Mesenchymal stem cell (in vitro differentiated cells and primary cell): ENCODE data around the gene DYRK3.

Experiments
- DNase-seq: peaks from one replicate; pipeline ENCODE4 v3.0.0-alpha.2; 2013
- H2AFZ ChIP-seq: one replicate; pipeline ENCODE4 v1.6.1; 2013; ENCODE audit warnings: low read depth, mild to moderate bottlenecking, control low read depth, inconsistent platforms, low read length, moderate library complexity
- H2AK5ac ChIP-seq: 2 replicates; pipeline ENCODE4 v1.6.1; 2013; ENCODE audit warnings: low read length, moderate library complexity, mild to moderate bottlenecking, inconsistent platforms; ENCODE audit not compliant: severe bottlenecking
- H2BK120ac ChIP-seq: one replicate; pipeline ENCODE4 v1.6.1; 2013; ENCODE audit warnings: low read depth, mild to moderate bottlenecking, inconsistent platforms, low read length, moderate library complexity
- H2BK12ac ChIP-seq, 2 experiments: one replicate each; pipeline ENCODE4 v1.6.1; 2013; ENCODE audit warnings: inconsistent platforms in 2 of 2, low read length in 2 of 2, mild to moderate bottlenecking in 2 of 2, moderate library complexity in 2 of 2, control low read depth in 1 of 2
- H2BK15ac ChIP-seq: one replicate; pipeline ENCODE4 v1.6.1; 2013; ENCODE audit warnings: mild to moderate bottlenecking, low read depth, inconsistent platforms; ENCODE audit not compliant: poor library complexity, severe bottlenecking
- H2BK5ac ChIP-seq: 2 replicates; pipeline ENCODE4 v1.6.1; 2013; ENCODE audit warnings: low read depth, mild to moderate bottlenecking, low read length, control low read depth, inconsistent platforms; ENCODE audit not compliant: poor library complexity, severe bottlenecking
- H3K14ac ChIP-seq, 2 experiments: one replicate each; pipeline ENCODE4 v1.6.1; 2013; ENCODE audit warnings: inconsistent platforms in 2 of 2, low read length in 2 of 2, control low read depth in 1 of 2, mild to moderate bottlenecking in 1 of 2, moderate library complexity in 1 of 2
- H3K18ac ChIP-seq, 2 experiments: one replicate each; pipeline ENCODE4 v1.6.1; 2013; ENCODE audit warnings: inconsistent platforms in 2 of 2, low read length in 2 of 2, control low read depth in 1 of 2, low read depth in 1 of 2, mild to moderate bottlenecking in 1 of 2
- H3K23ac ChIP-seq, 2 experiments: one replicate each; pipeline ENCODE4 v1.6.1; 2013; ENCODE audit warnings: inconsistent platforms in 2 of 2, low read length in 2 of 2, mild to moderate bottlenecking in 2 of 2, moderate library complexity in 2 of 2, control low read depth in 1 of 2
- H3K27ac ChIP-seq: 2 replicates; pipeline ENCODE4 v1.5.1; 2013; ENCODE audit warnings: mild to moderate bottlenecking, moderate library complexity, low read length, control low read depth, inconsistent platforms; ENCODE audit not compliant: poor library complexity, severe bottlenecking
- H3K27me3 ChIP-seq, 2 experiments: 2 replicates each; pipeline versions ENCODE4 v1.6.1 to v1.7.0; 2013; ENCODE audit warnings: low read length in 2 of 2, mild to moderate bottlenecking in 2 of 2, moderate library complexity in 2 of 2, control low read depth in 1 of 2, inconsistent platforms in 1 of 2; ENCODE audit not compliant: control insufficient read depth in 1 of 2, insufficient read depth in 1 of 2
- H3K36me3 ChIP-seq, 2 experiments: 2 replicates each; pipeline versions ENCODE4 v1.6.1 to v1.7.0; 2013; ENCODE audit warnings: low read length in 2 of 2, control low read depth in 1 of 2, inconsistent platforms in 1 of 2, low read depth in 1 of 2, mild to moderate bottlenecking in 1 of 2; ENCODE audit not compliant: insufficient read depth in 2 of 2, control insufficient read depth in 1 of 2
- H3K4ac ChIP-seq, 2 experiments: one replicate each; pipeline ENCODE4 v1.6.1; 2013; ENCODE audit warnings: inconsistent platforms in 2 of 2, low read length in 2 of 2, mild to moderate bottlenecking in 2 of 2, moderate library complexity in 2 of 2, control low read depth in 1 of 2, low read depth in 1 of 2
- H3K4me1 ChIP-seq: 2 replicates; pipeline ENCODE4 v1.6.1; 2013; ENCODE audit warnings: low read depth, low read length, control low read depth; ENCODE audit not compliant: control insufficient read depth, insufficient read depth
- H3K4me2 ChIP-seq: 2 replicates; pipeline ENCODE4 v1.6.1; 2013; ENCODE audit warnings: low read length, mild to moderate bottlenecking, inconsistent platforms; ENCODE audit not compliant: poor library complexity, severe bottlenecking
- H3K4me3 ChIP-seq, 2 experiments: 2 replicates each; pipeline versions ENCODE4 v1.5.1 to v1.7.0; 2013; ENCODE audit warnings: low read length in 2 of 2, mild to moderate bottlenecking in 2 of 2, control low read depth in 1 of 2, low read depth in 1 of 2; ENCODE audit not compliant: insufficient read depth in 1 of 2
- H3K79me1 ChIP-seq: replicated peaks from 2 replicates; pipeline ENCODE4 v1.6.1; 2013; ENCODE audit warnings: mild to moderate bottlenecking, control low read depth, low read length, inconsistent platforms; ENCODE audit not compliant: poor library complexity, severe bottlenecking
- H3K9ac ChIP-seq: 2 replicates; pipeline ENCODE4 v1.7.0; 2013; ENCODE audit warnings: mild to moderate bottlenecking, low read length, moderate library complexity
- H3K9me3 ChIP-seq: 2 replicates; pipeline ENCODE4 v1.7.0; 2013; ENCODE audit warnings: mild to moderate bottlenecking, low read length; ENCODE audit not compliant: control insufficient read depth
- H4K8ac ChIP-seq: one replicate; pipeline ENCODE4 v1.6.1; 2013; ENCODE audit warnings: inconsistent platforms, mild to moderate bottlenecking, low read length, moderate library complexity
- H4K91ac ChIP-seq: one replicate; pipeline ENCODE4 v1.6.1; 2013; ENCODE audit warnings: mild to moderate bottlenecking, low read length, inconsistent platforms
- WGBS: methylation state at CpG from one replicate; pipeline ENCODE4 v1.1.7; 2013; ENCODE audit warnings: mixed read lengths; 5-methylcytosine and 5-hydroxymethylcytosine counted together

DYRK3 gene

DNA sequence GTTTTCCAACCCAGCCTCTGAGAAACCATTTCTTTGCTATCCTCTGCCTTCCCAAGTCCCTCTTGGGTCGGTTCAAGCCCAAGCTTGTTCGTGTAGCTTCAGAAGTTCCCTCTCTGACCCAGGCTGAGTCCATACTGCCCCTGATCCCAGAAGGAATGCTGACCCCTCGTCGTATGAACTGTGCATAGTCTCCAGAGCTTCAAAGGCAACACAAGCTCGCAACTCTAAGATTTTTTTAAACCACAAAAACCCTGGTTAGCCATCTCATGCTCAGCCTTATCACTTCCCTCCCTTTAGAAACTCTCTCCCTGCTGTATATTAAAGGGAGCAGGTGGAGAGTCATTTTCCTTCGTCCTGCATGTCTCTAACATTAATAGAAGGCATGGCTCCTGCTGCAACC, 46.8 kb upstream of the DYRK3 start:
- Histone ChIP-seq H2AFZ (no peak overlapping the region), H2BK120ac (no peak overlapping the region), H3K27me3 (no peaks in the 10 kb centered on the region), H4K8ac (peak overlapping the region; percentile 27), H2BK15ac (no peak overlapping the region), H3K9ac (peak overlapping the region; percentile 52), H2BK5ac (no peak overlapping the region), H3K14ac (no peak overlapping the region), H4K91ac (no peak overlapping the region), H3K4me2 (no peak overlapping the region), H2AK5ac (peak overlapping the region; percentile 15), H3K4me1 (peaks cover 11% of the 10 kb centered on the region), H3K18ac (no peak overlapping the region), H3K36me3 (peaks cover 29 to 75% of the 10 kb centered on the region in 2 experiments), H3K9me3 (no peaks in the 10 kb centered on the region), H3K23ac (no peak overlapping the region), H3K79me1 (no peaks in the 10 kb centered on the region), H3K4ac (no peak overlapping the region), H3K4me3 (no peak overlapping the region), H2BK12ac (peak overlapping the region in 1 of 2 experiments; percentile 40), H3K27ac (no peak overlapping the region)
- 82% methylated on average over 6 of the region's 6 CpGs for WGBS
- DNase-seq = peak; percentile 10

DNA sequence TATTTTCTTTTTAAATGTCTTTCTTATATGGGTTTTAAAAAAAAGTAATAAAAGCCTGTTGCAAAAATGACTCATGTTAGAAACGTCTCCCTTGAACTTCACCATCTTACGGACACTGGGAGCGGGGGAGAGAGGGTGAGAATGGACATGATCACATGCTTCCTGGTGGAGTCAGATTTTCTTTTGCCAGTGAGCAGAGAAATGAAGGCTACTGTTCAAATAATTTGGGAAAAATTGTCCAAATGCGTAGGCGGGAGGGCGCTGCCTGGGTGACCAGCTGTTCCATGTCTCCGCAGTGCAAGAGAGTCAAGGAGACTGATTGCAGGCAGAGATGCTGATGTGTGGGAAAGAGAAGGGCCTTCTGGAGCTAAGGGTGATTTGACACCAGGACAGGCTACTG, 46.1 kb upstream of the DYRK3 start:
- H2BK12ac ChIP-seq = peak overlapping the region in 1 of 2 experiments; percentile 55
- no peak overlapping the region for H3K4ac ChIP-seq
- H2AFZ ChIP-seq = peak overlapping the region; percentile 57
- peak; percentile 86 for DNase-seq
- 35% methylated on average over 7 of the region's 7 CpGs for WGBS
- H3K14ac ChIP-seq = no peak overlapping the region
- H3K79me1 ChIP-seq = no peaks in the 10 kb centered on the region
- no peak overlapping the region for H3K4me3 ChIP-seq
- no peak overlapping the region for H2AK5ac ChIP-seq
- H3K36me3 ChIP-seq = peaks cover 32 to 80% of the 10 kb centered on the region in 2 experiments
- no peaks in the 10 kb centered on the region for H3K9me3 ChIP-seq
- H3K18ac ChIP-seq = peak overlapping the region in 1 of 2 experiments; percentile 63
- H3K9ac ChIP-seq = peak overlapping the region; percentile 52
- no peak overlapping the region for H4K91ac ChIP-seq
- H3K4me1 ChIP-seq = peaks cover 11% of the 10 kb centered on the region
- no peak overlapping the region for H3K23ac ChIP-seq
- no peak overlapping the region for H3K4me2 ChIP-seq
- no peak overlapping the region for H4K8ac ChIP-seq
- no peaks in the 10 kb centered on the region for H3K27me3 ChIP-seq
- H2BK5ac ChIP-seq = no peak overlapping the region
- H2BK15ac ChIP-seq = peak overlapping the region; percentile 19
- H2BK120ac ChIP-seq = no peak overlapping the region
- peak overlapping the region; percentile 82 for H3K27ac ChIP-seq

DNA sequence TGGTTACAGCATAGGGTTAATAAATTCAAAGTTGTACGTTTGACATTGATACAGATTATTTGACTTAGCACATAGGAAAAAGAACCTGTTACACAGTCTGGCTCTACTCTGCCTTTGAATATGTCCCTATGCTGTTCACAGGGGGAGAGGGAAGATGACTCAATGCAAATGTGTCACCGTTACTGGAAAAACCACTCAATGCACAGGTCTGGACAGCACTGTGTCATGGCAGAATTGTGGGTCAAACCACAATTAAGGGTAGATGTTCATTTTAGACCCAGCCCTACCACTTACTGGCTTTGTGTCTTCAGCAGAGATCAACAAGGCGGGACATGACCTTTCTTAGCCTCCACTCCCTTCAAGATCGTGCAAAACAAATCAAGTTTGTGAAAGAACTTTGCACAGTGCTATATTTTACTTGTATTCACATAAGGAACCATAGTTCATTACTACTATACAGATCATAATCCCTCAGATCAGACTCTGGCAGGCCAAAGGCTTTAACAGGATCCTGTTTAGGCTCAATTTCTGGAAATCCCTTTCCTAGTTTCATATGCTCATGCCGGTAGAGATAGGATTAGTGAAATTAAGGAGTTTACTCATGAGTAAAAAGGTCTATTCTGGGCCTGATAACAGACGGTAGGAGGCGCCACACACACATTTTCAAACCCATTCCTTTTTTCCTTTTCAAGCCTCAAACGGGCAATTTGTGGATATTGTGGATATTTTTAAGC, 45.1 kb upstream of the DYRK3 start:
- Histone ChIP-seq H4K91ac (no peak overlapping the region), H3K4me3 (no peak overlapping the region), H2BK15ac (no peak overlapping the region), H2BK5ac (no peak overlapping the region), H3K23ac (no peak overlapping the region), H3K36me3 (peaks cover 34 to 80% of the 10 kb centered on the region in 2 experiments), H3K9me3 (no peaks in the 10 kb centered on the region), H3K27ac (no peak overlapping the region), H4K8ac (peak overlapping the region; percentile 29), H3K9ac (peak overlapping the region; percentile 21), H3K4me1 (peaks cover 11% of the 10 kb centered on the region), H2AFZ (no peak overlapping the region), H3K79me1 (no peaks in the 10 kb centered on the region), H3K14ac (no peak overlapping the region), H3K18ac (no peak overlapping the region), H3K4me2 (no peak overlapping the region), H2AK5ac (no peak overlapping the region), H3K4ac (no peak overlapping the region), H2BK12ac (no peak overlapping the region), H3K27me3 (no peaks in the 10 kb centered on the region), H2BK120ac (no peak overlapping the region)
- WGBS = 43% methylated on average over 3 of the region's 8 CpGs
- DNase-seq = peak; percentile 87

GRCh38 chr1:206591226-206591625, 44.1 kb upstream of the DYRK3 start:
- Histone ChIP-seq H3K4ac (no peak overlapping the region), H3K9ac (peak overlapping the region; percentile 21), H3K14ac (no peak overlapping the region), H3K36me3 (peaks cover 34 to 80% of the 10 kb centered on the region in 2 experiments), H2BK5ac (no peak overlapping the region), H3K23ac (no peak overlapping the region), H2BK15ac (no peak overlapping the region), H2BK120ac (no peak overlapping the region), H3K4me2 (no peak overlapping the region), H3K27me3 (no peaks in the 10 kb centered on the region), H3K4me1 (peaks cover 11% of the 10 kb centered on the region), H3K18ac (no peak overlapping the region), H4K91ac (no peak overlapping the region), H3K9me3 (no peaks in the 10 kb centered on the region), H4K8ac (no peak overlapping the region), H3K79me1 (no peaks in the 10 kb centered on the region), H3K27ac (no peak overlapping the region), H2AK5ac (no peak overlapping the region), H3K4me3 (no peak overlapping the region), H2AFZ (no peak overlapping the region), H2BK12ac (no peak overlapping the region)
- WGBS = 71% methylated on average over 4 of the region's 5 CpGs
- no peak for DNase-seq
